Measurements from ENCODE around the gene CD40LG. TPM values are rescaled to one million over a fixed set of nuclear protein-coding genes. Genes with fewer than 3 reads are reported as not detected.

CD40LG gene
- total and polyA plus RNA-seq, 2 donors (not counting 1 experiment from before 2014, with no cell fraction given): 0.13 to 0.30 TPM

DNA sequence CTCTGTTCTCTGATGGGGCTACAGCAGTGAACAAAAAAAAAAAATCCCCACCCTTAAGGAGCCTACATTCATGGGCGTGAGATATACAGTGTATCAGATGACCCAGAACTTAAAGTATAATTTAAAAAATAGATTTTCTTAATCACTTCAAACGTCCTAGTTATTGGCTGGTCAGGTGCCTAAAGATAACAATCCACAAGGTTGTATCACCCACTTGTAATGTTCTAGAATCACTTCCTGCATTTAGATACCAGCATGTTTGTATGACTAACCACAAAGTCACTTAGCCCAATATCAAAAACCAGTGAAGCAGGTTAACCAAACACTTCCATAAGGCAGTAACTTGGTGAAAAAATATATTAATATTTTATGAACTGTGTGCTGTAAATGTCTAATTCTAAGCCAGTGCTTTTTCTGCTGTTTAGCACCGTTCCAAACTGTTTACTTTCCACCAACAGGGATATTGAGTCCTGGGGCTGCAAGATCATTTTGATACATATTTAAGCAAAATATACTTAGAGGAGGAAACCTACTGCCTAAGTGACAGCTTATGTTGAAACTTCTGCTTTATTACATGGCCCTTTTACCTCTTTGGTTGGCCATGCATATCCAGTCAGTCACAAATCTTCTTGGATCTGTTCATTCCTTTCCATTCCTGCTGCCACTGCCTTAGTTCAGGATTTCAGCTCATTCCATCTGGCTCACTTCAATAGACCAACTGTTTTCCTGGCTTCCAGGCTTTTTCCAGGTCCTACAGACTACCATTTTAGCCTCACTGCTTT is 43.3 kb downstream of the CD40LG start:
- Histone ChIP-seq H3K4me1 (ENCODE audit: control insufficient read depth in 2 of 2, insufficient read depth in 2 of 2, low read length in 2 of 2) (peaks cover 15 to 25% of the 10 kb centered on the region in 2 donors), H3K36me3 (replicated peaks in 1 of 2; ENCODE audit: control extremely low read depth in 1 of 2, control insufficient read depth in 1 of 2, extremely low read depth in 1 of 2, insufficient read depth in 2 of 2, low read length in 1 of 2) (peaks cover 0 to 24% of the 10 kb centered on the region in 2 experiments), H3K27ac (ENCODE audit: low read length in 2 of 2) (peak overlapping the region; percentile 2), H3K79me2 (ENCODE audit: control insufficient read depth, insufficient read depth, low read length) (no peaks in the 10 kb centered on the region), H3K9me3 (ENCODE audit: control extremely low read depth in 1 of 3, control insufficient read depth in 2 of 3, insufficient read depth in 1 of 3, low read length in 2 of 3) (no peaks in the 10 kb centered on the region), H2AFZ (ENCODE audit: insufficient read depth, low read depth, low read length, poor library complexity, severe bottlenecking) (no peak overlapping the region), H3K4me2 (replicated peaks; ENCODE audit: low read depth, low read length, poor library complexity, severe bottlenecking) (no peak overlapping the region), H3K4me3 (ENCODE audit: control extremely low read depth in 1 of 5, extremely low read depth in 1 of 5, insufficient read depth in 1 of 5, low read depth in 2 of 5, low read length in 4 of 5) (no peak overlapping the region), H4K20me1 (ENCODE audit: control insufficient read depth, insufficient read depth, low read length, poor library complexity, severe bottlenecking) (no peaks in the 10 kb centered on the region), H3K9ac (ENCODE audit: low read length) (no peak overlapping the region), H3K27me3 (replicated peaks in 1 of 4; ENCODE audit: control extremely low read depth in 1 of 4, control insufficient read depth in 3 of 4, insufficient read depth in 4 of 4, low read length in 3 of 4) (no peaks in the 10 kb centered on the region)
- WGBS (ENCODE audit: insufficient coverage): no CpG with 5 or more reads among the region's 3 CpGs
- ChIA-PET CTCF (interaction anchor here (1.1 kb wide), 1 partner anchor 83 kb away, joined by 3 read pairs; no protein-coding TSS in a partner anchor), POLR2A (no interaction called here)
- TF ChIP-seq, protein P1, sequence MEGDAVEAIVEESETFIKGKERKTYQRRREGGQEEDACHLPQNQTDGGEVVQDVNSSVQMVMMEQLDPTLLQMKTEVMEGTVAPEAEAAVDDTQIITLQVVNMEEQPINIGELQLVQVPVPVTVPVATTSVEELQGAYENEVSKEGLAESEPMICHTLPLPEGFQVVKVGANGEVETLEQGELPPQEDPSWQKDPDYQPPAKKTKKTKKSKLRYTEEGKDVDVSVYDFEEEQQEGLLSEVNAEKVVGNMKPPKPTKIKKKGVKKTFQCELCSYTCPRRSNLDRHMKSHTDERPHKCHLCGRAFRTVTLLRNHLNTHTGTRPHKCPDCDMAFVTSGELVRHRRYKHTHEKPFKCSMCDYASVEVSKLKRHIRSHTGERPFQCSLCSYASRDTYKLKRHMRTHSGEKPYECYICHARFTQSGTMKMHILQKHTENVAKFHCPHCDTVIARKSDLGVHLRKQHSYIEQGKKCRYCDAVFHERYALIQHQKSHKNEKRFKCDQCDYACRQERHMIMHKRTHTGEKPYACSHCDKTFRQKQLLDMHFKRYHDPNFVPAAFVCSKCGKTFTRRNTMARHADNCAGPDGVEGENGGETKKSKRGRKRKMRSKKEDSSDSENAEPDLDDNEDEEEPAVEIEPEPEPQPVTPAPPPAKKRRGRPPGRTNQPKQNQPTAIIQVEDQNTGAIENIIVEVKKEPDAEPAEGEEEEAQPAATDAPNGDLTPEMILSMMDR (IDR thresholded peaks at IDR 0.05): no peak
- TF ChIP-seq EZH2 (IDR thresholded peaks at IDR 0.05; ENCODE audit: borderline replicate concordance, insufficient read depth, low read depth, low read length, poor library complexity, severe bottlenecking): no peak
- no peaks in the 10 kb centered on the region for H3K9me3 Mint-ChIP-seq (ENCODE audit: insufficient read depth)
- peak overlapping the region; percentile 68 for H3K27ac Mint-ChIP-seq
- no peaks in the 10 kb centered on the region for H3K27me3 Mint-ChIP-seq
- peaks cover 25% of the 10 kb centered on the region for H3K4me1 Mint-ChIP-seq
- ATAC-seq (ENCODE audit: low read depth) (peak; percentile 53), DNase-seq (peak; percentile 43)
- no peak overlapping the region for H3K4me3 Mint-ChIP-seq
- intact Hi-C loops (cut with micrococcal nuclease): no loop called here

DNA sequence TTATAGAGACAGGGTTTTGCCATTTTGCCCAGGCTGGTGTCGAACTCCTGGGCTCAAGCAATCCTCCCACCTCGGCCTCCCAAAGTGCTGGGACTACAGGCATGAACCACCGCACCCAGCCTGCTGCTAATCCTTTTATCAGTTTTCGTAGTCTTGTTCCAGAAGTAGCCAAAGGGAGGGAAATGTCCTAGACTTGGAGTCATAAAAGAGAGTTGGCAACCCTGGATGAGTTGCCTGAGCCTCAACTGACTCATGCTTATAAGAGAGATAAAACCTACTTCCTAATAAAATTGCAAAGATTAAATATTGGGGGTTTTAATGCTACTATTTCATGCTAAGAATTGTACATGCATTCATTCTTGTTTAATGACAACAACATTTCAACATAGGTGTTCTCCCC is 44.3 kb downstream of the CD40LG start:
- no peak for DNase-seq
- no peak overlapping the region for H3K4me2 ChIP-seq (replicated peaks; ENCODE audit: low read depth, low read length, poor library complexity, severe bottlenecking)
- no CpG with 5 or more reads among the region's 4 CpGs for WGBS (ENCODE audit: insufficient coverage)
- H3K27ac ChIP-seq (ENCODE audit: low read length in 2 of 2): no peak overlapping the region
- ChIA-PET CTCF (no interaction called here), POLR2A (no interaction called here)
- no peaks in the 10 kb centered on the region for H3K27me3 ChIP-seq (replicated peaks in 1 of 4; ENCODE audit: control extremely low read depth in 1 of 4, control insufficient read depth in 3 of 4, insufficient read depth in 4 of 4, low read length in 3 of 4)
- no peak overlapping the region for H2AFZ ChIP-seq (ENCODE audit: insufficient read depth, low read depth, low read length, poor library complexity, severe bottlenecking)
- TF ChIP-seq, protein P1 (IDR thresholded peaks at IDR 0.05): no peak
- TF ChIP-seq EZH2 (IDR thresholded peaks at IDR 0.05; ENCODE audit: borderline replicate concordance, insufficient read depth, low read depth, low read length, poor library complexity, severe bottlenecking): no peak
- no peaks in the 10 kb centered on the region for H3K9me3 ChIP-seq (ENCODE audit: control extremely low read depth in 1 of 3, control insufficient read depth in 2 of 3, insufficient read depth in 1 of 3, low read length in 2 of 3)
- Mint-ChIP-seq H3K4me1 (peaks cover 25% of the 10 kb centered on the region), H3K4me3 (no peak overlapping the region), H3K9me3 (ENCODE audit: insufficient read depth) (no peaks in the 10 kb centered on the region), H3K27ac (no peak overlapping the region), H3K27me3 (no peaks in the 10 kb centered on the region)
- H3K36me3 ChIP-seq (replicated peaks in 1 of 2; ENCODE audit: control extremely low read depth in 1 of 2, control insufficient read depth in 1 of 2, extremely low read depth in 1 of 2, insufficient read depth in 2 of 2, low read length in 1 of 2): peaks cover 0 to 23% of the 10 kb centered on the region in 2 experiments
- H4K20me1 ChIP-seq (ENCODE audit: control insufficient read depth, insufficient read depth, low read length, poor library complexity, severe bottlenecking): no peaks in the 10 kb centered on the region
- no peak overlapping the region for H3K4me3 ChIP-seq (ENCODE audit: control extremely low read depth in 1 of 5, extremely low read depth in 1 of 5, insufficient read depth in 1 of 5, low read depth in 2 of 5, low read length in 4 of 5)
- ATAC-seq (ENCODE audit: low read depth): no peak
- peaks cover 15 to 25% of the 10 kb centered on the region in 2 donors for H3K4me1 ChIP-seq (ENCODE audit: control insufficient read depth in 2 of 2, insufficient read depth in 2 of 2, low read length in 2 of 2)
- no peaks in the 10 kb centered on the region for H3K79me2 ChIP-seq (ENCODE audit: control insufficient read depth, insufficient read depth, low read length)
- H3K9ac ChIP-seq (ENCODE audit: low read length): no peak overlapping the region
- intact Hi-C loops (cut with micrococcal nuclease): no loop called here
